HG02759 (cell line): Measurements from ENCODE around the gene FAM118B.

Experiments
- ATAC-seq: cut with Tn5 transposase; IDR thresholded peaks from one replicate; pipeline ENCODE4 v1.9.1; 2021; ENCODE audit warnings: mild to moderate bottlenecking, moderate library complexity; ENCODE audit not compliant: unreplicated experiment

Gene FAM118B

DNA sequence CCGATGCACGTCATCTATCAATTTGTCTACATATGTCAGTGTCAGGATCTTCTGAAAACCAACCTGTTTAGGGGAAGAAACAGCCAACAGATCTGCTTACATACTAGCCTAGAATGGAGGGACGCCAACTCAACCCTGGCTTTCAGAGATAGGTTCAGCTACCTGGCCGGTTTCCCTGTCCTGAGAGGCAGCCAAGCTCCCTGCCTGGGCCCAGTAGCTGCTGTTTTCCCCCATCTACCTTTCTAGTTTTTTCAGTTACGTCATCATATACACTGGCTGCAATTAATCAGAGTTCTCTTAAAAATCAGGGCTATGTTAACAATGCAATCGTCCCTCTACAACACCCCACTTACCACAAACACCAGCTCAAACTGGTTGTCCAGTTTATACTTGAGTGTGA lies 56.1 kb downstream of the FAM118B start:
- ATAC-seq = no peak

DNA sequence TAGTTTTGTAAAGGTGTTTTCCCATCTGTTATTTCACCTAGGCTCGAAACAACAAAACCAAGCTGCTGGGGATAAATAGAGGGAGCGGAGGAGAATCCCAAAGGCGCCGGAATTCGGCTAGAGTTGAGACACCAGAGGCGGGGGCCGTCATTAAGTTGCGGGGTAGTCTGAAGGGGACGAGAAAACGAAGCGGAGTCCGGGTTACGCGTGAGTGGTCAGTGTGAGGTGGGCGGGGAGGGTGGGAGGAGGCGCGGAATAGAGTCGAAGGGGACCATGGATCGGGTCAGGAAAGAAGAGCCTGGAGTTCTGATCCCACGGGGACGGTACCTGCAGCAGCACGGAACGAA lies 56.8 kb downstream of the FAM118B start:
- peak; percentile 6 for ATAC-seq

DNA sequence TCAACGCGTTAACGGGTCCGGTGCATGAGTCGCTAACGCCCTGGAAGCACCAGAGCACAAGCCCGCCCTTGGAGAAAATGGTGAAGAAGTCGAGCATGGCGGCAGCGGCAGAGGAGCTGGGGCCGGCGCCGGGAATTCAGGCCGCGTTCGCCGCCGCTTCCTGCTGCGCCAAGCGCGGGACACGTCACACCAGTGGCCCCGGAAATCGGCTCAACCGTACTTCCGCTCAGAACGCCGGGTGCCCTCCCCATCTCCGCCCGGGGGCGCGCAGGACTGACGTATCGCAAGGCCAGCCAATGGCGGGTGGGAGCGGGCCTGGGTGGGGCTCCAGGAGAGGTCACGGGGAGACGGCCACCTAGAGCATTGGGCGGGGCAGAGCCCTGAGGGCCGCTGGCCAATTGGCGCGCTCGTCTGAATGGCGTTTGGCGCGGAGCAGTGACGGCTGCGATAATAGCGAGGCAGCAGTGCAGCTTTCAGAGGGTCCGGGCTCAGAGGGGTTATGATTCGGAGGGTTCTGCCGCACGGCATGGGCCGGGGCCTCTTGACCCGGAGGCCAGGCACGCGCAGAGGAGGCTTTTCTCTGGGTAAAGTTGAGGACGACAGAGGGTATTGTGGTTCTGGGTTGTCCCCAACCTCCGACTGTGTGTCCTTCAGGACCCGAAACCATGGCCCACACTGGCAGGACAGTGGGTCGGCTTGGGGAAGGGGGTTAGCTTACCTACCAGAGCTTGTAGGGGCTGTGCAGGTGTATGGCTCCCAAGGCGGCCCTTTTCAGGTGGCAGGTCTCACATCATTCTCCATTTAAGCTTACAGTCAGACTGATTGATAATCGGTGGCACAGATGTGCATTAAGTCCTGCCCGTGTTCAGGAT lies 57.4 kb downstream of the FAM118B start, which contains the start of the genes FOXRED1 and SRPRA:
Gene FOXRED1, plus strand, starts transcription at position 447 of the 872 bp plus-strand sequence. Its CDS starts 53 bp downstream, at position 500.
Gene SRPRA, minus strand, starts transcription at position 188 of the 872 bp plus-strand sequence. Its CDS starts 91 bp downstream, at position 97.
- ATAC-seq = peak; percentile 99

DNA sequence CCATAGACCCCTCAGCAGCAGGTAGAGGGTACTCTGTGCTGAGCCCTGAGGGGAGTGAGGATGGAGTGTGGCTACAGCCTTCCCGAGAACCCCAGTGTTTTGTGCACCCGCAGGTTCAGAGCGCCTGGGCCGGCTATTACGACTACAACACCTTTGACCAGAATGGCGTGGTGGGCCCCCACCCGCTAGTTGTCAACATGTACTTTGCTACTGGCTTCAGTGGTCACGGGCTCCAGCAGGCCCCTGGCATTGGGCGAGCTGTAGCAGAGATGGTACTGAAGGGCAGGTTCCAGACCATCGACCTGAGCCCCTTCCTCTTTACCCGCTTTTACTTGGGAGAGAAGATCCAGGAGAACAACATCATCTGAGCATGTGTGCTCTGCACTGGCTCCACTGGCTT lies 65.7 kb downstream of the FAM118B start:
- no peak for ATAC-seq

DNA sequence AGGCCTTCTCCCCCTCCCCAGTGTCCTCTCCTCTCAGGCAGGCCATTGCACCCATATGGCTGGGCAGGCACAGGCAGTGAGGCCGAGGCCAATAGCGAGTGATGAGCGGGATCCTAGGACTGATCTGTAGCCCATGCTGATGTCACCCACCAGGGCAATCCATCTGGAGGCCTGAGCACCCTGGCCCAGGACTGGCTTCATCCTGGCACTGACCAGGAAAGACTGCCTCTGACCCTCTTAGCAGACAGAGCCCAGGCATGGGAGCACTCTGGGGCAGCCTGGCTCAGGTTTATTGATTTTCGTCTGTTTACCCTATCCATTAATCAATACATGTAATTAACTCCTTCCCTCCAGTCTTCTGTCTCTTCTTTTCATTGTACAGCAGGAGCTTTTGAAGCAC lies 66.2 kb downstream of the FAM118B start:
- no peak for ATAC-seq

DNA sequence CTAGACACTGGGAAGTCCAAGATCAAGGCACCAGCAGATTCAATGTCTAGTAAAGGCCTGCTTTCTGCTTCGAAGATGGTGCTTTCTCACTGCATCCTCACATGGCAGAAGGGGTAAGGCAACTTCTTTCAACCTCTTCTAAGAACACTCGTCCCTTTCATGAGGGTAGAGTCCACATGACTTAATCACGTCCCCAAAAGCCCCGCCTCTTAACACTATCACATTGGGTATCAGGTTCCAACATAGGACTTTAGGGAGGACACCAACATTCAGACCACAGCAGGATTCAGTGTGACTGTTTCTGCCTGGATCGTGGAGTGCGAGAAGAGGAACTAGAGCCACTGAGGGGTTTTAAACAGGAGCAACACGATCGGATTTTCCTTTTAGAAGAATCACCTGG lies 67.6 kb downstream of the FAM118B start:
- ATAC-seq = no peak

DNA sequence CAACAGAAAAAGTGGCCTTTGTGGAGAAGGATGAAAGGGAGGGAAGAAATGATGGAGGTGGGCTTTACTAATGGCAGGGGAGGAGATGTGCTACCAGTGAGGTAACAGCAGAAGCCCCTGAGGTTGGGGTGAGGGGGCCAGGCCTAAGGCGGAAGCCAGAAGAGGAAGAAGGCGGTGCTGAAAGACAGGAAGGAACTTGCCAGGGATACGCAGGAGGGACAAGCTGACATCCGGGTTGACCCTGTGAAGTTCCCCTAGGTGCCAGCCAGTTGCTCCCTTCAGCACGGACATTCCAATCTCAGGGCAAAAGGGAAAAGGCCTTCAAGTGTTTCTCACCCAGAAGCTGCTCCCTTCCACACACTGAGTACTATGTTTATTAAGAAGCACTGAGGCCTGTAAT lies 69.0 kb downstream of the FAM118B start:
- no peak for ATAC-seq

DNA sequence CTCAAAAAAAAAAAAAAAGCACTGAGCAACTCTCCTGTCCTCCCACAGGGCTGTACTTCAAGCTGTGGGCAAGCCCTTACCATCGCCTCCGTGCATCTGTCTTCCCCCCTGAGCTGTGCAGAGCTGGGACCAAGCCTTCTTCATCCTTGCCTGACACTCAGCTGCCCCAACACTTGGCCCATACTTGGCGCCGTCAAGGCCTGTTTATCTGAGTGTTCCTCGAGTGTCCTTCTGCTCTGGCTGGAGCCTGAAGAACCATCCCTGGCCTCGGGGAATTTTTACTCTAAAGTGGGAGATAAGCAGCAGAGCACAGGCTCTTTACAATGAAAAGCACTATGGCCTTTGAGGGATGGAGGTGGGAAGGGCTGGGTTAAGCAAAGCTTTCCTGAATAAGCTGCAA lies 69.7 kb downstream of the FAM118B start:
- ATAC-seq = no peak

DNA sequence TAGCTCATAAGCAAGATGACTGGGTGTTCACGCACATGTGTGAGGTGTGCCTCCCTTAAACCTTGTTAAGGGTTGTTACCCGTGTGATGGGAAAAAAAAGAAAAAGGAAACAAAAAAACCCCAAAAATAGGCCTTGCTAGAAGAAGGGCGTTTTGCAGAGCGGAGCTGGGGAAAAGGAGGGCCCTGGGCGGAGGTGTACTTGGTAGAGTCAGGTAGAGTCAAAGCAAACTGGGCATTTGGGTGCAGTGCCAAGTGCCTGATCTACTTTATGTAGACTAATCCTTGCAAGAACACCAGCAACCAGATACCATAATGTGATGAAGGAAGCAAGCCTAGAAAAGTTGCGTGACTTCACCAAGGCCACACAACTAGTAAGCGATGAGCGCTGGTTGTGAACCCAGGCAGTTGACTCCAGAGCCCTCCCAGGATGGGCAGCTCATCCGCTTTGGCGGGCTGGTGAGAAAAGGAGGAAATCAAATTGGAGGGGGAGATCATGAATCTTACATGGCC lies 70.1 kb downstream of the FAM118B start:
- ATAC-seq = no peak

DNA sequence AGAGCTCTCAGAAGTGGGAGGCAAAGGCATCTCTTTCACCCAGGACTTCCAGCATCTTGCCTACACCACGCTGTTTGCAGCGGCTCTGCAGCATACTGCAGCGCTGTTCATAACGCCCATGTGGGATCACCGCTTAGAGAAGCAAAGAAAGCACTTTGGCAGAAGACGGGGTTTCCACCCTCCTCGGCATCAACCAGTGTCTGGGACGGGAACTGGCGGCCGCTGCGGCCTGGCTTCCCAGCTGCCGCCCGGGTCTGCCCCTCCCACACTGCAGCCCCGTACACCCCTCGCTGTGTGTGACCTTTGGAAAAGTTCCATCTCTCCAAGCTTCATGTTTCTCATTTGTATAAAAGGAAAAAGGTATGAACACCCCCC lies 70.8 kb downstream of the FAM118B start:
- ATAC-seq = peak; percentile 19

DNA sequence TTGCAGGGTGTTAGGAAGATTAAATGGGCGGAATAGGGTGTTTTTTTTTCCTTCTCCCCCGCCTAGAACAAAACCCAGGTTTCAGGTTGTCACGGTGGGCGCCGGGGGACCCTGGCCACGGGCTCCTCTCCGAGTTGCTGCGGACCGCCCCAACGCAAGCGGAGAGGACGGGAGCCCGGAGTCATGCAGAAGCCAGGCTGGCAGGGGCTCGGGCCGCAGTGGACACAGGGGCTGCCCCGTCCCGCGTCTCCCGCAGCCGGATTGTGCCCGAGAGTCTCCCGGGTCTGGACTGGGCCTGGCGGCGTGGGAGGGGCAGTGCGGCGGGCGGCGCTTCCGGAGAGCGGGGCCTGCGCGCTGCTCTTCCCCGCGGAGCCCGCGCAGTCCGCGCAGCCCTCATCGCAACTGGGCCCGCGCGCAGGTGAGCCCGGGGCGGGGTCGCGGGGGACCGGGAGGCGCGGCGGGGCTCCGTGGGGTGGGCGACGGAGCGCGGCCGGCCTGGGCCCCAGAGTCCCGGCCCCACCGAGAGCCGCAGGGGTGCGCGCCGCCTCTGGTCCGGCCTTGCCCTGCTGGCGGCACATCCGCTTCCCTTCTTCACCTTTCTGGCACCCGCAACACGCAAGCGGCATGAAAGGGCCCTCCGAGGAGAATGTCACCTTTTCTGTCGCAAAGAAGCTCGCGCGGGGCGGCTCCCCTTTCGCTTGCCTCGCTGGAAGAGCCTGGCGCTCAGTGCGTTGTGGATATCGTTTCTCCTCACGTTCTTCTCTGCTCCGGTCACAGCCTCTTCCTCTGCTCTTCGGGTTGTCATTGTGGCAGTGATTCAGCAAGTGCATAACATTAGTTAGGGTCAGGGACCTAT lies 71.4 kb downstream of the FAM118B start, which contains the start of gene TIRAP:
Gene TIRAP, plus strand, starts transcription at position 358 of the 856 bp plus-strand sequence. CDS start 7,802 bp downstream, outside the sequence.
- peak; percentile 81 for ATAC-seq

DNA sequence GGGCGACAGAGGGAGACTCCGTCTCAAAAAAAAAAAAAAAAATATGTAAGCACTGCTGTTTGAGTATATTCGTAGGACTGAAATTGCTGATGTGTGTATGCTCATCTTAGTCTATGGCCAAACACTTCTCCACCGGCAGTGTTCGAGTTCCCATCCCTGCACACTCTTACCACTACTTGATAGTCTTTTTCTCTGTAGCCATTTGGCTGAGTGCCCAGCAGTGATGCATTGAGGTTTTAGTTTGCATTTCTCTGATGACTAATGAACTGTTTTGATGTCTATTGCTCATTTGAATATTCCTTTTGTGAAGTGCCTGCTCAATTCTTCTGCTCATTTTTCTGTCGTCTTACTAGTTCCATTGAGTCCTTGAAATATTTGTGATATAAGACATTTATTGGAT lies 73.2 kb downstream of the FAM118B start:
- ATAC-seq = peak; percentile 40

DNA sequence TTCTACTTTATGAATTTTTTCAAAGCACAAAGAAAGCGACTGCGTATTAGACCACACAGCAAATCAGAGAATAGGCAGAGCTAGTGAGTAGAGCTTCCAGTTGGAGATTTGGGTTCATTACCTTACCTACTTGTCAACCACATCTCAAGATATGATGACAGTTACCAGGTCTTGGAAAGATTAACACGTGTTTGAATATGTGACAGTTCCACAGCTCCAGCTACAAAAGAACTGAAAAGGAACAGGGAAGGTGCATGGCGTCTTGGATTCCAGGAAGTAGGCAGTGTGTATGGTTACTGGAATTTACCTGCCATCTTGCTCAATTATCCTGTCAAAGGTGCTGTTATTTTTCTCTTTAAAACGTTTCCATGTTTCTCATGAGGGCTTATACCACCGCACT lies 76.7 kb downstream of the FAM118B start:
- ATAC-seq = no peak

DNA sequence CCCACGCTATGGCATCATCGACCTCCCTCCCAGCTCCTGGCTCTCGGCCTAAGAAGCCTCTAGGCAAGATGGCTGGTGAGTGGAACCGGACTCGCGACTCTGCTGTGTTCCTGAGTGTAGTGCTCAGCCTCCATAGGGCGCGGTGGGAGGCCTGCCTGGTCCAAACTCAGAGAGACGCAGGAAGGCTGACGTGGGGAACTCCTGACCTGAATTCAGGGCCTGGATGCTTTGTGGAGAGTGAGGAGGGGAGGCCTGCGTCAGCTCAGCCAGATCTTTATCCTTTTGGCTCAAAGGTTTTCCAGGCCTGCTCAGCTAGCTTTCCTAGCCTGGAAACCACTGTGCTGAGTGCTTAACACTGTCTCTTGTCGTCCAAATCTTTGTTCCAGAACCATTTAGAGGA lies 79.3 kb downstream of the FAM118B start:
- ATAC-seq = no peak

DNA sequence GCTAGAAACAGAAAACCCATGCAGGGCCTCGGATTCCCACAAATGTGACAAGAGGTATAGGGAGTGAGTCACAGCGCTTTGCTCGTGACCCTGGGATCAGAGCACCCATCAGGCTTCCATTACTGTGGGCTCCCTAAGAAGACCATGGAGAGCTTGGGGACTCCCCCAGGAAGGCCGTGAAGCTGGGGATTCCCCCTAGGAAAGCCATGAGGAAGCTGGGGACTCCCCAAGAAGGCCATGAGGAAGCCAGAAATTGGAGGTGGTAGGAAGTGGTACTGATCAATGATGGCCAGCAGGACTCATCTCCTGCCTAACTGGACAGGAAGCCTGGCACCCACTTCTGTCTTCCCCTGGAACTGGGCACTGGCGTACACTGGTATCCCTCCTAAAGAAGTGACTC lies 82.1 kb downstream of the FAM118B start:
- peak; percentile 52 for ATAC-seq

DNA sequence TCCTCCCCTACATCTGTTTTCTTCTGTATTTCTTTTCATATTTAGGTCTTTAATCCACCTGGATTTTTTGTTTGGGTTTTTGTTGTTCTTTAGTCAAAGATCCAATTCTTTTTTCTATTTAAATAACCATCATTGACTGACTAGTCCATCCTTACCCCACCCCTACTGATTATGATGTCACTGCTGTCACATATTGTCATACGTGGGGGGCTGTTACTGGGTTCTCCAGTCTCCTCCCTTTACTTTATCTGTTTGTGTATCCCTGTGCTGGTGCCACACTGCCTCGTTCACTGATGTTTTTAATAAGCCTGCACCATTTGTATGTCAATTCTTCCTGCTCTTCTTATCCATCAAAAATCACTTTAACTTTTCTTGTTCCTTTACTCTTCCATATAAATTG lies 85.4 kb downstream of the FAM118B start:
- no peak for ATAC-seq

DNA sequence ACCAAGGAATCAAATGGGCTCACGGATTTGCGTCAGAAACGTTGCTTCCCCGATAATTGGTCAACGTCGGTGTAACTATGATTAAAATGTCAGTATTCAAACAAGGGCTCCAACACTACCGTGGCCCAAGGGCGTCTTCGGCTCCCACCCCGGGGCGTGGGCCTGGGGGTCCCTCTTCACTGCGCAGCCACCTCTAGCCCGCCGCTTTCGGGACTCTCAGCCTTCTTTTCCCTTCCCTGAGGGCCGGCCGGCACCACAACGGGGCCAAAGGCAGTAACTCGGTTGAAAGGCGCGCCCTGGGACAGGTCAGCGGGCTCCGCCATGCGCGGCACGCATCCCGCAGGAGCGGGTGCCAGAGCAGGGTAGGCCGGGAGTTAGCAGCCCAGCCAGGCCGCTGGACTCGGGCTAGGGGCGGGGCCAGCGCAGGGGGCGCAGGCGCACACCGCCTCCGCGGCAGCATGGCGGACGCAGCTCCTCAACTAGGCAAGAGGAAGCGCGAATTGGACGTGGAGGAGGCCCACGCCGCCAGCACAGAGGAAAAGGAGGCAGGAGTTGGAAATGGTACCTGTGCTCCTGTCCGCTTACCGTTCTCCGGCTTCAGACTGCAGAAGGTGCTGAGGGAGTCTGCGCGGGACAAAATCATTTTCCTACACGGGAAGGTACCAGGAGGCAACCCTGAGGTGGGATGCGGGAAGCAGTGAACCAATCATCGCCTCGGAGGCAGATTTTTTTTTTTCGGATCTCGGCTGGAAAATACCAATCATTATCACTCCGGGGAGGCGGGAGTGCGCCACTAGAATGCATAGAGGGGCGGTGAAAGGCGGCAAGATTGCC lies 92.3 kb downstream of the FAM118B start, which contains the start of gene DCPS:
Gene DCPS, plus strand, starts transcription at position 438 of the 834 bp plus-strand sequence. Its CDS starts 21 bp downstream, at position 459.
- ATAC-seq = peak; percentile 92

DNA sequence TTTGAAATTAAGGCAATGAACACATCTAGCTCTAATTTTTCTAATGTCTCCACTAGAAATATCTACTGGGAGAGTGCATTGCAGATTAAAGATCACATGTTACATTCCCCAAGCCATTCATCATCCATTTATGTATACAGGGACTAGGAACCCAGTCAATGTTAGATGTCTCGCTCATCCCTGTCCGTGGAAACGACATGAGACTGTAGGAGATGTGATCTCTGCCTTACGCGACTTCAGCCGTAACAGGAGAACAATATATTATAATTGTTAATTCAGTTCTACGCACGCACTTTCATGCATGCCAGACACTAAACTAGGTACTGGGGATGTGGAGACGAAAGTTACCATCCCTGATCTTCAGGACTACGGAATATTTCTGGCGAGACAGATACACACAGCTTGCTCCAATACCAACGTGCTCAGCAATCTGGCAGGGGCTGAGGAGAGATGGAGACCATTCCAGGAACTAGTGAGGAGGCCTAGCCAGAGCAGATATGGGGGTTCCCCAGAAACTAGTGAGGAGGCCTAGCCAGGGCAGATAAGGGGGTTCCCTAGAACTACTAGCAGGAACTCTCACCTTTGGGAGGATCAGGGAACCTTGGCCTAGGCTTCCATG lies 93.0 kb downstream of the FAM118B start:
- no peak for ATAC-seq

DNA sequence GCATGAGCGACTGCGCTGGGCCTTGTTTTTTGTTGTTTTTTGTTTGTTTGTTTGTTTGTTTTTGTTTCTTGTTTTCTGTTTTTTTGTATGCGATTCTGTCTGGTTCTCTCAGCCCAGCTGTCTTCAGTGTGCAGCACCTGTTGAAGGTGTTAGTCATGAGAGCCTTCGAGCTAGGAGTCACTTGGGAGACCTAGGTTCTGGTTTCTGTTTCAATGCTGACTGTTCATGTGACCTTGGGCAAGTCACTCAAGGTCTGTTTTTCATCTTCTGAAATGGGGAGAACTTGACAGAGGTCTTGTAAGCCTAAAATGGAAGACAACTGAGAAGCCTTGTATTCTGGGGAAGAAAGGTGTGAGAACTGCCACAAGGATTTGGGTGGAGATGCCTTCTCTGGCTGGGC lies 94.1 kb downstream of the FAM118B start:
- ATAC-seq = peak; percentile 49

DNA sequence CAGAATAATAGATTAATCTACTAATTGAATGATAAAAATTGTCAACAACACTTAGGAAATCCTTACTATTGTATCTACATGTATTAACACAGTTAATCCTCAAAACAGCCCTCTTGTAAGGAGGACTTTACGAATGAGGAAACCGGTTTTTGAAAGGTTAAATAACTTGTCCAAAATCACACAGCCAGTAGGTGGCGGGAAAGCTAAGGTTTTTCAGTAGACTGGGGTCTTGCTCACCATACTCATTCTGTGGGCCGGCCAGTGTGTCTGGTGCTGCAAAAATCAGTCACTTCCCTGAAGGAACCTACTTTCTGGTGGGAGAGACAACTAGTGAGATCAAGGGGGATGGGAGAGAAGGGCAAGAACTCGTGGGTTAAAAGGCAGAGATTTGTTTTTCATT lies 96.1 kb downstream of the FAM118B start:
- no peak for ATAC-seq
